H9 (cell line): ENCODE measurements around the gene HECA. TPM values are rescaled to one million over a fixed set of nuclear protein-coding genes. Genes with fewer than 3 reads are reported as not detected.

Source experiments
- DNase-seq: peaks from one replicate; pipeline ENCODE4 v3.0.0-alpha.2; 2017
- H2AFZ ChIP-seq: one replicate; pipeline ENCODE4 v1.6.1; 2013; ENCODE audit warnings: mild to moderate bottlenecking, low read length, control low read depth, moderate library complexity
- H2AK5ac ChIP-seq: 2 replicates; pipeline ENCODE4 v1.6.1; 2013; ENCODE audit warnings: low read length, control low read depth, mixed read lengths; ENCODE audit not compliant: insufficient read length
- H2BK120ac ChIP-seq: one replicate; pipeline ENCODE4 v1.6.1; 2013; ENCODE audit warnings: low read depth, mild to moderate bottlenecking, low read length, control low read depth, inconsistent platforms; ENCODE audit not compliant: poor library complexity, severe bottlenecking
- H2BK12ac ChIP-seq: 2 replicates; pipeline ENCODE4 v1.6.1; 2013; ENCODE audit warnings: low read length, control low read depth, mixed read lengths, low read depth; ENCODE audit not compliant: insufficient read length
- H2BK15ac ChIP-seq: 2 replicates; pipeline ENCODE4 v1.6.1; 2013; ENCODE audit warnings: low read depth, low read length, control low read depth
- H2BK20ac ChIP-seq: one replicate; pipeline ENCODE4 v1.6.1; 2013; ENCODE audit warnings: low read depth, mild to moderate bottlenecking, low read length, control low read depth, inconsistent platforms; ENCODE audit not compliant: poor library complexity, severe bottlenecking
- H2BK5ac ChIP-seq: 2 replicates; pipeline ENCODE4 v1.6.1; 2013; ENCODE audit warnings: low read length, control low read depth, mixed read lengths; ENCODE audit not compliant: insufficient read length
- H3K14ac ChIP-seq: 2 replicates; pipeline ENCODE4 v1.6.1; 2013; ENCODE audit warnings: low read length, control low read depth; ENCODE audit not compliant: insufficient read depth
- H3K18ac ChIP-seq: 2 replicates; pipeline ENCODE4 v1.6.1; 2013; ENCODE audit warnings: low read depth, mild to moderate bottlenecking, mixed read lengths, low read length, control low read depth; ENCODE audit not compliant: insufficient read length
- H3K23ac ChIP-seq: 2 replicates; pipeline ENCODE4 v1.6.1; 2013; ENCODE audit warnings: low read length, control low read depth, mixed read lengths, low read depth; ENCODE audit not compliant: insufficient read length
- H3K23me2 ChIP-seq: 2 replicates; pipeline ENCODE4 v1.6.1; 2013; ENCODE audit warnings: low read depth, mild to moderate bottlenecking, mixed read lengths, low read length, control low read depth; ENCODE audit not compliant: insufficient read length, poor library complexity, severe bottlenecking
- H3K27ac ChIP-seq: 2 replicates; pipeline ENCODE4 v1.5.1; 2013; ENCODE audit warnings: low read length, control low read depth, mixed read lengths, low read depth; ENCODE audit not compliant: insufficient read length
- H3K27me3 ChIP-seq: 2 replicates; pipeline ENCODE4 v1.6.1; 2013; ENCODE audit warnings: low read length, control low read depth, inconsistent platforms; ENCODE audit not compliant: insufficient read depth
- H3K4ac ChIP-seq: 2 replicates; pipeline ENCODE4 v1.6.1; 2013; ENCODE audit warnings: low read depth, mild to moderate bottlenecking, control low read depth, inconsistent platforms, low read length, moderate library complexity
- H3K4me1 ChIP-seq: 2 replicates; pipeline ENCODE4 v1.6.1; 2013; ENCODE audit warnings: low read length, control low read depth, inconsistent platforms; ENCODE audit not compliant: insufficient read depth
- H3K4me2 ChIP-seq: 2 replicates; pipeline ENCODE4 v1.6.1; 2013; ENCODE audit warnings: low read length, control low read depth, mixed read lengths; ENCODE audit not compliant: insufficient read length, insufficient read depth
- H3K56ac ChIP-seq: 2 replicates; pipeline ENCODE4 v1.6.1; 2013; ENCODE audit warnings: low read depth, mild to moderate bottlenecking, mixed read lengths, low read length, control low read depth; ENCODE audit not compliant: insufficient read length
- H3K79me1 ChIP-seq: 2 replicates; pipeline ENCODE4 v1.6.1; 2013; ENCODE audit warnings: low read depth, mild to moderate bottlenecking, moderate library complexity, low read length, control low read depth, inconsistent platforms; ENCODE audit not compliant: insufficient read depth, poor library complexity, severe bottlenecking
- H3K79me2 ChIP-seq: 2 replicates; pipeline ENCODE4 v1.6.1; 2013; ENCODE audit warnings: low read length, control low read depth, inconsistent platforms; ENCODE audit not compliant: insufficient read depth
- H3K9ac ChIP-seq: 2 replicates; pipeline ENCODE4 v1.6.1; 2013; ENCODE audit warnings: low read length, control low read depth, mixed read lengths; ENCODE audit not compliant: insufficient read length; ENCODE audit errors: extremely low read depth
- H3K9me3 ChIP-seq: one replicate; pipeline ENCODE4 v1.6.1; 2013; ENCODE audit warnings: low read depth, low read length, inconsistent platforms; ENCODE audit not compliant: control insufficient read depth
- H3T11ph ChIP-seq: one replicate; pipeline ENCODE4 v1.6.1; 2013; ENCODE audit warnings: mild to moderate bottlenecking, low read length, control low read depth, inconsistent platforms
- H4K20me1 ChIP-seq: one replicate; pipeline ENCODE4 v1.6.1; 2013; ENCODE audit not compliant: control insufficient read depth, insufficient read length, insufficient read depth
- H4K5ac ChIP-seq: 2 replicates; pipeline ENCODE4 v1.6.1; 2013; ENCODE audit warnings: low read depth, mild to moderate bottlenecking, mixed read lengths, low read length, control low read depth; ENCODE audit not compliant: insufficient read length
- H4K8ac ChIP-seq: replicated peaks from 2 replicates; pipeline ENCODE4 v1.6.1; 2013; ENCODE audit warnings: low read length, control low read depth, mixed read lengths, low read depth; ENCODE audit not compliant: insufficient read length
- H4K91ac ChIP-seq: 2 replicates; pipeline ENCODE4 v1.6.1; 2013; ENCODE audit warnings: low read depth, mild to moderate bottlenecking, moderate library complexity, mixed read lengths, low read length, control low read depth; ENCODE audit not compliant: insufficient read length
- H3K27ac Mint-ChIP-seq, 3 experiments: 2 replicates in 2 of 3; 3 replicates in 1 of 3; pipeline ENCODE4 v1.8.0; 2020 to 2021; ENCODE audit warnings: mixed read lengths in 3 of 3, mild to moderate bottlenecking in 1 of 3, moderate library complexity in 1 of 3
- H3K27me3 Mint-ChIP-seq: 2 replicates; pipeline ENCODE4 v1.8.0; 2021; ENCODE audit warnings: low read depth, mild to moderate bottlenecking, moderate library complexity, mixed read lengths
- H3K36me3 Mint-ChIP-seq, 3 experiments: 2 replicates in 2 of 3; 3 replicates in 1 of 3; pipeline ENCODE4 v1.8.0; 2020 to 2021; ENCODE audit warnings: low read depth in 3 of 3, mixed read lengths in 3 of 3; ENCODE audit not compliant: insufficient read depth in 1 of 3
- H3K4me1 Mint-ChIP-seq, 2 experiments: 2 replicates each; pipeline ENCODE4 v1.8.0; 2020; ENCODE audit warnings: mixed read lengths in 2 of 2
- H3K4me3 Mint-ChIP-seq, 2 experiments: 2 replicates in 1 of 2; 3 replicates in 1 of 2; pipeline ENCODE4 v1.8.0; 2020 to 2021; ENCODE audit warnings: mild to moderate bottlenecking in 2 of 2, mixed read lengths in 2 of 2, moderate library complexity in 1 of 2
- H3K9me3 Mint-ChIP-seq, 2 experiments: 2 replicates in 1 of 2; 3 replicates in 1 of 2; pipeline ENCODE4 v1.8.0; 2020; ENCODE audit warnings: mild to moderate bottlenecking in 2 of 2, mixed read lengths in 2 of 2, moderate library complexity in 1 of 2
- CTCF ChIP-seq: fragments of 200-600 bp; sonication (generic); conservative IDR thresholded peaks from 3 replicates; pipeline ENCODE4 v1.8.0; 2021; ENCODE audit warnings: antibody characterized with exemption, mild to moderate bottlenecking
- WGBS: extraction: QIAGEN DNeasy Blood & Tissue Kit; methylation state at CpG from one replicate; pipeline ENCODE4 v1.1.7; 2013; ENCODE audit warnings: missing lambda C conversion rate, low lambda C conversion rate, mixed read lengths; ENCODE audit not compliant: insufficient read length; ENCODE audit errors: extremely low coverage; 5-methylcytosine and 5-hydroxymethylcytosine counted together
- total RNA-seq: library from RNA; stranded (reverse); gene quantifications from 2 replicates; pipeline ENCODE4 v1.2.1, GENCODE V29; 2021

HECA gene
- total RNA-seq, 1 experiment from 2014 or later = 4.8 TPM

GRCh38 chr6:139143111-139143510 lies 8.2 kb downstream of the HECA start:
- no peak overlapping the region for H3K27ac Mint-ChIP-seq
- no peak overlapping the region for H2BK5ac ChIP-seq
- peaks cover 18 to 19% of the 10 kb centered on the region in 2 experiments for H3K4me1 Mint-ChIP-seq
- H3K56ac ChIP-seq = no peak overlapping the region
- no peak overlapping the region for H2BK20ac ChIP-seq
- no peaks in the 10 kb centered on the region; the same call in 1 of the 2 replicates for H3K4me1 ChIP-seq
- no peaks in the 10 kb centered on the region; a peak in 1 of 7 replicates for H3K36me3 Mint-ChIP-seq
- DNase-seq = no peak
- H2BK12ac ChIP-seq = no peak overlapping the region
- no peaks in the 10 kb centered on the region for H3K27me3 Mint-ChIP-seq
- no peak overlapping the region for H3K23ac ChIP-seq
- H3K23me2 ChIP-seq = no peaks in the 10 kb centered on the region
- H4K91ac ChIP-seq = no peak overlapping the region
- H4K8ac ChIP-seq = no peak overlapping the region
- H4K5ac ChIP-seq = no peak overlapping the region
- no peak overlapping the region for H2AK5ac ChIP-seq
- H3K4me2 ChIP-seq = no peak overlapping the region
- H2BK120ac ChIP-seq = no peak overlapping the region
- no peaks in the 10 kb centered on the region for H3K79me1 ChIP-seq
- no CpG with 5 or more reads among the region's 3 CpGs for WGBS
- H3K9me3 Mint-ChIP-seq = no peaks in the 10 kb centered on the region
- no peak overlapping the region for H3K4ac ChIP-seq
- no peak overlapping the region for H3K9ac ChIP-seq
- no peaks in the 10 kb centered on the region for H3K79me2 ChIP-seq
- no peaks in the 10 kb centered on the region for H3K27me3 ChIP-seq
- H3K18ac ChIP-seq = no peak overlapping the region
- H2AFZ ChIP-seq = no peak overlapping the region
- H3K4me3 Mint-ChIP-seq = no peak overlapping the region
- no peak overlapping the region for H3K14ac ChIP-seq
- H2BK15ac ChIP-seq = no peak overlapping the region
- H3K9me3 ChIP-seq = no peaks in the 10 kb centered on the region
- no peak overlapping the region for H3K27ac ChIP-seq
- no peaks in the 10 kb centered on the region for H4K20me1 ChIP-seq
- H3T11ph ChIP-seq = no peak overlapping the region
- TF ChIP-seq CTCF = no peak
